ENCODE data around the gene GDPD4.

- TF ChIP-seq EZH2 (IDR thresholded peaks at IDR 0.05; ENCODE audit: borderline replicate concordance, control insufficient read depth, low read depth, low read length) (no peak), TAF1 (IDR thresholded peaks at IDR 0.05; ENCODE audit: borderline replicate concordance, low read depth, low read length) (no peak), CTCF (IDR thresholded peaks at IDR 0.05 in 2 of 3, conservative IDR thresholded peaks at IDR 0.05 in 1 of 3; ENCODE audit: control insufficient read depth in 2 of 3, extremely low read depth in 1 of 3, insufficient read depth in 1 of 3, low read depth in 3 of 3, low read length in 3 of 3) (no peak), CHD2 (IDR thresholded peaks at IDR 0.05; ENCODE audit: borderline replicate concordance, low read depth, low read length) (no peak), CEBPB (IDR thresholded peaks at IDR 0.05; ENCODE audit: borderline replicate concordance in 1 of 2, low read depth in 2 of 2, low read length in 2 of 2) (no peak), RFX5 (IDR thresholded peaks at IDR 0.05; ENCODE audit: low read depth, low read length) (no peak), NFYB (IDR thresholded peaks at IDR 0.05; ENCODE audit: insufficient read depth, low read depth, low read length) (no peak), MAX (IDR thresholded peaks at IDR 0.05; ENCODE audit: low read depth, low read length) (no peak), REST (IDR thresholded peaks at IDR 0.05; ENCODE audit: low read depth, low read length) (no peak), RCOR1 (conservative IDR thresholded peaks at IDR 0.05; ENCODE audit: low read depth, low read length) (no peak), PBX3 (IDR thresholded peaks at IDR 0.05; ENCODE audit: insufficient replicate concordance, low read depth, low read length) (no peak), POLR2A (IDR thresholded peaks at IDR 0.05; ENCODE audit: low read depth, low read length) (no peak)
Observed at GRCh38 chr11:77167791-77168190, 133.7 kb downstream of the GDPD4 start.

Measured in GM12878 (cell line).